ENCODE data around the gene MRPL19. TPM values are rescaled to one million over a fixed set of nuclear protein-coding genes. Genes with fewer than 3 reads are reported as not detected.
"Not testable (repeated sequence)": the region's sequence is repeated elsewhere in the genome, so short reads cannot be mapped to it uniquely, and the experiment has no call there.

Gene MRPL19
- total RNA-seq, 1 donor from 2014 or later = 34.1 TPM

DNA sequence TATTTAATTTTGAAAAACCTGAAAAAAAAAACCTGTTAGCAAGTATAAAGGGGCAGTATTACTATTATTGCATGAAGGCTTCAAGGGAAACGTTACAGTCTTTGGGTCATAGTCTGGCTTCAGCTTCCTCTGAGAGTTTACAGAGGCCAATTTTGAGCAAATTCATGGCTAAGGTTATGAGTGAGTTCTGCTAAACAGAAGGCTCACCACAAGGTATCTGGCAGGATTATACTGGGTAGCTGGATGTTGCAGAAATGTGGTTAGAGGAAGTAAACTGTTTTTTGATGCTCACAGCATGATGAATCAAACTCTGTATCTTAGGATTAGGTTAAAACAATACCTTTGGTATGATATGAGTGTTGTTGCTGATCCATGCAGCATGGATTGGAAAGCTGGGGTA lies 9.3 kb downstream of the MRPL19 start:
- no peaks in the 10 kb centered on the region for H3K4me1 ChIP-seq
- no peak for DNase-seq (ENCODE audit: extremely low spot score in 2 of 2)
- H3K9me3 ChIP-seq = no peaks in the 10 kb centered on the region
- H3K4me3 ChIP-seq = no peak overlapping the region
- intact Hi-C loops (cut with DNase I) = no loop called here
- no peaks in the 10 kb centered on the region for H3K27me3 ChIP-seq
- H3K36me3 ChIP-seq = peaks cover 0 to 62% of the 10 kb centered on the region in 2 donors
- TF ChIP-seq POLR2AphosphoS5 (IDR thresholded peaks at IDR 0.05; ENCODE audit: insufficient read depth in 1 of 2, low read depth in 1 of 2) (no peak), POLR2A (IDR thresholded peaks at IDR 0.05) (no peak)
- TF ChIP-seq, protein P1, sequence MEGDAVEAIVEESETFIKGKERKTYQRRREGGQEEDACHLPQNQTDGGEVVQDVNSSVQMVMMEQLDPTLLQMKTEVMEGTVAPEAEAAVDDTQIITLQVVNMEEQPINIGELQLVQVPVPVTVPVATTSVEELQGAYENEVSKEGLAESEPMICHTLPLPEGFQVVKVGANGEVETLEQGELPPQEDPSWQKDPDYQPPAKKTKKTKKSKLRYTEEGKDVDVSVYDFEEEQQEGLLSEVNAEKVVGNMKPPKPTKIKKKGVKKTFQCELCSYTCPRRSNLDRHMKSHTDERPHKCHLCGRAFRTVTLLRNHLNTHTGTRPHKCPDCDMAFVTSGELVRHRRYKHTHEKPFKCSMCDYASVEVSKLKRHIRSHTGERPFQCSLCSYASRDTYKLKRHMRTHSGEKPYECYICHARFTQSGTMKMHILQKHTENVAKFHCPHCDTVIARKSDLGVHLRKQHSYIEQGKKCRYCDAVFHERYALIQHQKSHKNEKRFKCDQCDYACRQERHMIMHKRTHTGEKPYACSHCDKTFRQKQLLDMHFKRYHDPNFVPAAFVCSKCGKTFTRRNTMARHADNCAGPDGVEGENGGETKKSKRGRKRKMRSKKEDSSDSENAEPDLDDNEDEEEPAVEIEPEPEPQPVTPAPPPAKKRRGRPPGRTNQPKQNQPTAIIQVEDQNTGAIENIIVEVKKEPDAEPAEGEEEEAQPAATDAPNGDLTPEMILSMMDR (IDR thresholded peaks at IDR 0.05) = no peak
- no peak overlapping the region for H3K27ac ChIP-seq

DNA sequence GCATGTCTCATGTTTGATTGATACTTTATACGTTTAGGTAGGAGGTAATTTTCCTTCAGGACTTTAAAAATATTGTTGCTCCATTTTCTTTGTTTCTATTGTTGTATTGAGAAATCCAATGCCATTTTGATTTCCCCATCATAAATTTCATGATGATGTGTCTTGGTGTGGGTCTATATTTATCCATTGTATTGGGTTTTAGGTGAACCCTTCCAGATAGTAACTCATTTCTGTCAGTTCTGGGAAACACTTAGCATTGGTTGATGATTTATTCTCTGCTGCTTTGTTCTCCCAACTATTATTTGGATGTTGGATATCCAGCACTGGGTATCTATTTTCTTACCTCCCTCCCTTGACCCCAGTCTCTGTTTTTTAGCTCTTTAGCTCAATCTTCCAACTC lies 10.0 kb downstream of the MRPL19 start:
- no peaks in the 10 kb centered on the region for H3K4me1 ChIP-seq
- intact Hi-C loops (cut with DNase I) = no loop called here
- no peak overlapping the region for H3K27ac ChIP-seq
- H3K9me3 ChIP-seq = no peaks in the 10 kb centered on the region
- no peak for TF ChIP-seq POLR2A (IDR thresholded peaks at IDR 0.05)
- TF ChIP-seq, protein P1 (IDR thresholded peaks at IDR 0.05) = no peak
- H3K27me3 ChIP-seq = no peaks in the 10 kb centered on the region
- H3K36me3 ChIP-seq = peaks cover 0 to 64% of the 10 kb centered on the region in 2 donors
- H3K4me3 ChIP-seq = no peak overlapping the region
- DNase-seq (ENCODE audit: extremely low spot score in 2 of 2) = no peak

DNA sequence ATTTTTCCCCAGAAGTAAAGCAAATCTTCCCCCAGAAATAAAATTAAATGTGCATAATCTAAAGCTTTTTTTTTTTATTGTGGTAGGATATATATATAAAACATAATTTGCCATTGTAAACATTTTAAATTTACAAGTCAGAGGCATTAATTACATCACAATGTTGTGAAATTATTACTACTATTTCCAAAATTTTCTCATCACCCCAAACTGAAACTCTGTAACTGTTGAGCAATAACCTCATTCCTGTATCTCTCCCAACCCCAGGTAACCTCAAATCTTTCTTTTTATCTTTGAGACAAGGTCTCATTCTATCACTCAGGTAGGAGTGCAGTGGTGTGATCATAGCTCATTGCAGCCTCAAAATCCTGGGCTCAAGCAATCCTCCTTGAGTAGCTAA lies 11.2 kb downstream of the MRPL19 start:
- no peak for TF ChIP-seq POLR2AphosphoS5 (IDR thresholded peaks at IDR 0.05; ENCODE audit: insufficient read depth in 1 of 2, low read depth in 1 of 2)
- no peak for TF ChIP-seq POLR2A (IDR thresholded peaks at IDR 0.05)
- TF ChIP-seq, protein P1 (IDR thresholded peaks at IDR 0.05) = no peak
- Histone ChIP-seq H3K27me3 (no peaks in the 10 kb centered on the region), H3K27ac (no peak overlapping the region), H3K4me3 (no peak overlapping the region), H3K36me3 (peaks cover 0 to 67% of the 10 kb centered on the region in 2 donors), H3K9me3 (no peaks in the 10 kb centered on the region), H3K4me1 (no peaks in the 10 kb centered on the region)
- no peak for DNase-seq (ENCODE audit: extremely low spot score in 2 of 2)
- intact Hi-C loops (cut with DNase I) = no loop called here

DNA sequence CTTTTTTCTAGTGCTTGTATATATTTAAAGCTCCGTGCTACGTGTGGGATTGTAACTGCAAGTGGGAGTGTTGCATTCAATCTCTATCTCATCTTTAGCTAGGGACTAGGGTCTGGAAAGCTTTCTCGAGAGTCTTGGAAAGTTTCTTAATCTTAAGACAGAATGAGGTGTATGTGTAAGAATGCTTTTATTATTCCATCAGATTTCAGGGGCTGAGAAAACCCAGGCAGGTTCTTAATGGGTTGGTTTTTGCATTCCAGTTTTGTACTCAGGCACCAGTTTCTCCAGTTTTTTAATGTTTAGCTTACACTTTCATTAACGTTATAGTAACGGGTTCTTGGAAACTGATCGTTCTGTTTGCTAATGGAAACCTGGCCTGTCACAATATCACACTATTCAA lies 20.3 kb downstream of the MRPL19 start:
- H3K27ac ChIP-seq = no peak overlapping the region

DNA sequence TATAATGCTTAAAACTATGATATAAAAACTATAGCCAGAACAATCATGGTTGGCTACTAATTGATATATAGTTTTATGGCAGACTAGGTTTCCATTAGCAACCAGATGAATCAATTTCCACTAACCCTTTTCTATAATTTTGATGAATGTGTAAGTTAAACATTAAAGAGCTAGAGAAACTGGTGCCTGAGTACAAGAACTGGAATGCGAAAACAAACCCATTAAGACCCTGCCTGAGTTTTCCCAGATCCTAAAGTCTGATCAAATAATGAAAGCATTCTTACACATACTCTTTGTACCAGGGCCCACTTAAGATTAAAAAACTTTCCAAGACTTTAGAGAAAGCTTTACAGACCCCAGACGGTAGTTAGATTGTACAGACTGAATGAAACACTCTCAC lies 21.3 kb downstream of the MRPL19 start:
- Histone ChIP-seq H3K4me1 (no peaks in the 10 kb centered on the region), H3K27me3 (no peaks in the 10 kb centered on the region), H3K27ac (no peak overlapping the region), H3K4me3 (no peak overlapping the region), H3K9me3 (no peaks in the 10 kb centered on the region), H3K36me3 (peaks cover 0 to 41% of the 10 kb centered on the region in 2 donors)
- intact Hi-C loops (cut with DNase I) = no loop called here
- TF ChIP-seq, protein P1 (IDR thresholded peaks at IDR 0.05) = no peak
- TF ChIP-seq POLR2AphosphoS5 (IDR thresholded peaks at IDR 0.05; ENCODE audit: insufficient read depth in 1 of 2, low read depth in 1 of 2) (no peak), POLR2A (IDR thresholded peaks at IDR 0.05) (no peak)
- DNase-seq (ENCODE audit: extremely low spot score in 2 of 2) = no peak

More for the DNA sequence above, 20.3 kb downstream of the MRPL19 start:
- Histone ChIP-seq H3K27me3 (no peaks in the 10 kb centered on the region), H3K36me3 (peaks cover 0 to 40% of the 10 kb centered on the region in 2 donors), H3K9me3 (no peaks in the 10 kb centered on the region), H3K4me1 (no peaks in the 10 kb centered on the region), H3K4me3 (no peak overlapping the region)
- DNase-seq (ENCODE audit: extremely low spot score in 2 of 2) = no peak
- TF ChIP-seq POLR2A (IDR thresholded peaks at IDR 0.05) (no peak), POLR2AphosphoS5 (IDR thresholded peaks at IDR 0.05; ENCODE audit: insufficient read depth in 1 of 2, low read depth in 1 of 2) (no peak)
- TF ChIP-seq, protein P1 (IDR thresholded peaks at IDR 0.05) = no peak
- intact Hi-C loops (cut with DNase I) = no loop called here

DNA sequence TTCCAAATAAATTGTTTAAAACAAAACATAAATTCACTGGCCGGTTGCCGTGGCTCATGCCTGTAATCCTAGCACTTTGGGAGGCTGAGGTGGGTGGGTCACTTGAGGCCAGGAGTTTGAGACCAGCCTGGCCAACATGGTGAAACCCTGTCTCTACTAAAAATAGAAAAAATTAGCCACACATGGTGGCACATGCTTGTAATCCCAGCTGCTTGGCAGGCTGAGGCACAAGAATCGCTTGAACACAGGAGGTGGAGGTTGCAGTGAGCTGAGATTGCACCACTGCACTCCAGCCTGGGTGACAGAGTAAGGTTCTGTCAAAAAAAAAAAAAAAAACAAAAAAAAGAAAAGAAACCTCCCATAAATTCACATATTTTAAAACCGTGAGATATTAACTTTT lies 28.8 kb downstream of the MRPL19 start:
- intact Hi-C loops (cut with DNase I); H3K27me3 ChIP-seq; DNase-seq (ENCODE audit: extremely low spot score in 2 of 2); H3K9me3 ChIP-seq; H3K27ac ChIP-seq; H3K4me3 ChIP-seq; H3K4me1 ChIP-seq: not testable (repeated sequence)
- peaks cover 0 to 13% of the 10 kb centered on the region in 2 donors for H3K36me3 ChIP-seq
